Activated T-helper 17 cell treated with anti-CD3 and anti-CD28 coated beads, Interleukin-2, amount 50 U/mL, for 72 hours (primary cell): ENCODE results near the gene CTRB1. TPM values are rescaled to one million over a fixed set of nuclear protein-coding genes. Genes with fewer than 3 reads are reported as not detected.
"Not testable (repeated sequence)": the region's sequence is repeated elsewhere in the genome, so short reads cannot be mapped to it uniquely, and the experiment has no call there.

Experiments used
- ATAC-seq: fragments of 150-1000 bp; cut with Tn5 transposase; replicated peaks from 2 replicates; pipeline ENCODE4 v1.10.0; 2021; ENCODE audit warnings: mild to moderate bottlenecking, moderate library complexity
- H3K27ac Mint-ChIP-seq: one replicate; pipeline ENCODE4 v1.8.0; 2022; ENCODE audit warnings: mixed read lengths
- H3K27me3 Mint-ChIP-seq: one replicate; pipeline ENCODE4 v1.8.0; 2022; ENCODE audit warnings: mixed read lengths
- H3K36me3 Mint-ChIP-seq: one replicate; pipeline ENCODE4 v1.8.0; 2022; ENCODE audit warnings: low read depth, mild to moderate bottlenecking, mixed read lengths
- H3K4me1 Mint-ChIP-seq: one replicate; pipeline ENCODE4 v1.8.0; 2022; ENCODE audit warnings: mixed read lengths
- H3K4me3 Mint-ChIP-seq: one replicate; pipeline ENCODE4 v1.8.0; 2022; ENCODE audit warnings: mild to moderate bottlenecking, mixed read lengths
- H3K9me3 Mint-ChIP-seq: one replicate; pipeline ENCODE4 v1.8.0; 2022; ENCODE audit warnings: mixed read lengths
- total RNA-seq, 2 donors: library from RNA; stranded (reverse); gene quantifications; one replicate each; pipeline ENCODE4 v1.2.3, GENCODE V29; 2022

The CTRB1 gene
- total RNA-seq, 2 donors from 2014 or later, result not detected

GRCh38 chr16:75269358-75269757 lies 50.6 kb downstream of the CTRB1 start:
- not testable (repeated sequence) for H3K27ac Mint-ChIP-seq, H3K36me3 Mint-ChIP-seq, ATAC-seq, H3K4me3 Mint-ChIP-seq, H3K9me3 Mint-ChIP-seq, H3K4me1 Mint-ChIP-seq
- peaks cover 14% of the 10 kb centered on the region for H3K27me3 Mint-ChIP-seq

- no peak for ATAC-seq
- H3K27ac Mint-ChIP-seq, result no peak overlapping the region
- H3K27me3 Mint-ChIP-seq, result peaks cover 9% of the 10 kb centered on the region
- H3K9me3 Mint-ChIP-seq, result no peaks in the 10 kb centered on the region
- H3K4me1 Mint-ChIP-seq, result peaks cover 6% of the 10 kb centered on the region
- H3K36me3 Mint-ChIP-seq, result no peaks in the 10 kb centered on the region
- no peak overlapping the region for H3K4me3 Mint-ChIP-seq
Observed at GRCh38 chr16:75271441-75272096, 52.8 kb downstream of the CTRB1 start.

- peaks cover 6% of the 10 kb centered on the region for H3K4me1 Mint-ChIP-seq
- ATAC-seq, result no peak
- H3K27me3 Mint-ChIP-seq, result peaks cover 8% of the 10 kb centered on the region
- no peaks in the 10 kb centered on the region for H3K36me3 Mint-ChIP-seq
- no peak overlapping the region for H3K27ac Mint-ChIP-seq
- H3K9me3 Mint-ChIP-seq, result no peaks in the 10 kb centered on the region
- H3K4me3 Mint-ChIP-seq, result no peak overlapping the region
Observed at GRCh38 chr16:75272097-75272551, 53.3 kb downstream of the CTRB1 start.

- H3K36me3 Mint-ChIP-seq, H3K4me1 Mint-ChIP-seq, ATAC-seq, H3K27ac Mint-ChIP-seq, H3K27me3 Mint-ChIP-seq, H3K9me3 Mint-ChIP-seq, H3K4me3 Mint-ChIP-seq: not testable (repeated sequence)
Observed at GRCh38 chr16:75272629-75273028, 53.8 kb downstream of the CTRB1 start.

GRCh38 chr16:75273054-75273925 lies 54.5 kb downstream of the CTRB1 start:
- peaks cover 8% of the 10 kb centered on the region for H3K27me3 Mint-ChIP-seq
- no peaks in the 10 kb centered on the region for H3K9me3 Mint-ChIP-seq
- peaks cover 6% of the 10 kb centered on the region for H3K4me1 Mint-ChIP-seq
- no peak for ATAC-seq
- H3K36me3 Mint-ChIP-seq, result no peaks in the 10 kb centered on the region
- no peak overlapping the region for H3K27ac Mint-ChIP-seq
- no peak overlapping the region for H3K4me3 Mint-ChIP-seq

Other genes starting within 250 kb of the CTRB1 start
- 100 to 1,000 TPM; 107 to 154 TPM for gene WDR59, start 233.9 kb upstream of the CTRB1 start, total RNA-seq
- 10 to 100 TPM; 58.2 to 88.4 TPM for gene ZNRF1, start 220.0 kb upstream of the CTRB1 start, total RNA-seq
- gene LDHD, start 102.2 kb upstream of the CTRB1 start, total RNA-seq, result under 1 TPM; 0.11 to 0.48 TPM
- gene ZFP1, start 70.5 kb upstream of the CTRB1 start, total RNA-seq, result 10 to 100 TPM; 16.9 to 19.0 TPM
- gene CTRB2, start 11.8 kb upstream of the CTRB1 start, total RNA-seq, result not detected
- gene BCAR1, start 32.6 kb downstream of the CTRB1 start, total RNA-seq, result under 1 TPM in 1 of 2 donors, not detected in 1; 0.58 TPM
- 10 to 100 TPM; 35.1 to 52.3 TPM for gene CFDP1, start 214.5 kb downstream of the CTRB1 start, total RNA-seq
- gene TMEM170A, start 245.7 kb downstream of the CTRB1 start, total RNA-seq, result 10 to 100 TPM; 22.6 to 30.8 TPM